ENCODE measurements around the gene PGM5. TPM values are rescaled to one million over a fixed set of nuclear protein-coding genes. Genes with fewer than 3 reads are reported as not detected.

Gene PGM5
- total RNA-seq, 4 donors from 2014 or later: 13.3 to 44.0 (median 29.9) TPM

DNA sequence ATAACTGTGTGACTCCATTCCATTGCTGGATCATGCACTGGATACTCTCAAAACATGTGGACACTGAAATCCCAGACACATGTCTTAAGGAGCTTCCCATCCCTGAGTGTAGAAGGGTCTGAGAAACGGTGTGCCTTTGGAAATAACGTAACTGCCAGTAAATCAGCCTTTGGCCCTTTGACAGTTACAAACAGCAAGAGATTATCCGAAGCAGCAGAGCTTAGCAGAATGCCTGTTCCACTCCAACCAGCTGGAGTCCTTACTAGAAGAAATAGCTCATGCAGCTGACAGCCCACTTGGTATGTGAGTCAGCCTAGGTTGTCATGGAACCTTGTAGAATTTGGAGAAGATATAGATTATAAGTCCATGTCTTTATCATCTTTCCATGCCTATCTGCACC is 177.3 kb downstream of the PGM5 start:
- intact Hi-C loops (cut with DNase I; ENCODE audit: low total_unique reads) (no loop called here), in situ Hi-C loops (cut with MboI; ENCODE audit: low sequenced_read_pairs in 4 of 4) (no loop called here)
- no peaks in the 10 kb centered on the region for H3K9me3 ChIP-seq
- H3K4me3 ChIP-seq: no peak overlapping the region
- no peak for ATAC-seq
- no peaks in the 10 kb centered on the region for H3K36me3 ChIP-seq
- H3K27ac ChIP-seq: no peak overlapping the region
- TF ChIP-seq, protein P1, sequence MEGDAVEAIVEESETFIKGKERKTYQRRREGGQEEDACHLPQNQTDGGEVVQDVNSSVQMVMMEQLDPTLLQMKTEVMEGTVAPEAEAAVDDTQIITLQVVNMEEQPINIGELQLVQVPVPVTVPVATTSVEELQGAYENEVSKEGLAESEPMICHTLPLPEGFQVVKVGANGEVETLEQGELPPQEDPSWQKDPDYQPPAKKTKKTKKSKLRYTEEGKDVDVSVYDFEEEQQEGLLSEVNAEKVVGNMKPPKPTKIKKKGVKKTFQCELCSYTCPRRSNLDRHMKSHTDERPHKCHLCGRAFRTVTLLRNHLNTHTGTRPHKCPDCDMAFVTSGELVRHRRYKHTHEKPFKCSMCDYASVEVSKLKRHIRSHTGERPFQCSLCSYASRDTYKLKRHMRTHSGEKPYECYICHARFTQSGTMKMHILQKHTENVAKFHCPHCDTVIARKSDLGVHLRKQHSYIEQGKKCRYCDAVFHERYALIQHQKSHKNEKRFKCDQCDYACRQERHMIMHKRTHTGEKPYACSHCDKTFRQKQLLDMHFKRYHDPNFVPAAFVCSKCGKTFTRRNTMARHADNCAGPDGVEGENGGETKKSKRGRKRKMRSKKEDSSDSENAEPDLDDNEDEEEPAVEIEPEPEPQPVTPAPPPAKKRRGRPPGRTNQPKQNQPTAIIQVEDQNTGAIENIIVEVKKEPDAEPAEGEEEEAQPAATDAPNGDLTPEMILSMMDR (IDR thresholded peaks at IDR 0.05 in 4 of 5, conservative IDR thresholded peaks at IDR 0.05 in 1 of 5): no peak
- no peak for TF ChIP-seq POLR2A (IDR thresholded peaks at IDR 0.05)
- no peaks in the 10 kb centered on the region for H3K27me3 ChIP-seq
- H3K4me1 ChIP-seq: peaks cover 21 to 28% of the 10 kb centered on the region in 2 donors
- DNase-seq: no peak

DNA sequence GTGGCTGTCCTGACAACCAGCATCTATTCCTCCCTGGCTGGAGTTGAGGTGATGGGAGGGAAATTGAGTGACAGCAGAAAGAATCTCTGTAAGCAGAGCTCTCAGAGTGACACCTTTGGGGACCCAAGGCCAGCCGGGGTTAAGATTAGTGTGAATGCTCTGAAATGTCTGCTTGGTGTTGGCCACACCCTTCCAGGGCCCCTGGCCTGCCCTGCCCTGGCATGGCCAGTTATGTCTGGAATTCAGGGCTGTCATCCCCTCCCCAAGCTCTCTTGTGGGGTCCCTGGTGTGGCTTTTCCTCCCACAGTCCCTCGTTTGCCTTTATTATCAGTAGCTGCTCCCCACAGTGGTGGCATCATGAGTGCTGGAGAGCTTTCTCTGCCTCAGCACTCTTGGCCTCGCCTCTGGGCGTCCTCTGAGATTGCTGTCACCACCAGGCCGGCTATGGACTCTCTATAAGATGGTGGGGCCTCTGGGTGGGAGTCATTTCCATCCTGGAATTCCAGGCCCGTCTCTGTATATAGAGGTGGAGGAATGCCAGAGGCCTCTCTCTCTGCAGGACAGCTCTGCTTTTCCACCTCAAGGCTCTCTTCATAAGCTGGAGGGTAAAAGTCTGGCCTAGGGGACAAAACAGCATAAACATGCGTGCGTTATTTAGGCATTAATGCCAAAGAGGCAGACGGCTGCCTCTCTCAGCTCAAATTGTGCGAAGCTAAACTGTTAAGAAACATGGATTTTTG is 180.6 kb downstream of the PGM5 start:
- Histone ChIP-seq H3K36me3 (no peaks in the 10 kb centered on the region), H3K4me1 (peaks cover 9 to 10% of the 10 kb centered on the region in 2 donors), H3K9me3 (no peaks in the 10 kb centered on the region), H3K27me3 (no peaks in the 10 kb centered on the region), H3K4me3 (no peak overlapping the region), H3K27ac (peak overlapping the region; percentile 79 to 85 (median 82))
- intact Hi-C loops (cut with DNase I; ENCODE audit: low total_unique reads) (no loop called here), in situ Hi-C loops (cut with MboI; ENCODE audit: low sequenced_read_pairs in 4 of 4) (no loop called here)
- ATAC-seq: no peak
- no peak for DNase-seq
- no peak for TF ChIP-seq POLR2A (IDR thresholded peaks at IDR 0.05)
- TF ChIP-seq, protein P1 (IDR thresholded peaks at IDR 0.05 in 4 of 5, conservative IDR thresholded peaks at IDR 0.05 in 1 of 5): no peak

DNA sequence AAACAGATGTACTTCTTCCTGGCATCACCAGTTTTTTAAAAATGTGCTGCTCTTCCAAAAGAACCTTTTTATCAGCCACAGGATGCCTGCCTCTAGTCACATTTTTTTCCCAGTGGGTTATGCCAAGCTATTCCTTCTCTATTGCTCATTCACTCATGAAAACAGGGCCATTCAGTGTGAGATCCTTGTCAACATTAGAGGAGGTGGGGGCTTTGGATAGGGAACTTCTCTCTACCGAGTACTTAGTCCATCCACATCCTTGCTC is 181.1 kb downstream of the PGM5 start:
- Histone ChIP-seq H3K27ac (peak overlapping the region; percentile 79 to 85 (median 82)), H3K27me3 (no peaks in the 10 kb centered on the region), H3K9me3 (no peaks in the 10 kb centered on the region), H3K36me3 (no peaks in the 10 kb centered on the region), H3K4me1 (peaks cover 9 to 10% of the 10 kb centered on the region in 2 donors), H3K4me3 (no peak overlapping the region)
- DNase-seq (no peak), ATAC-seq (peak in 1 of 2 donors; percentile 27)
- TF ChIP-seq, protein P1 (IDR thresholded peaks at IDR 0.05 in 4 of 5, conservative IDR thresholded peaks at IDR 0.05 in 1 of 5): no peak
- TF ChIP-seq POLR2A (IDR thresholded peaks at IDR 0.05): no peak
- intact Hi-C loops (cut with DNase I; ENCODE audit: low total_unique reads): no loop called here
- in situ Hi-C loops (cut with MboI; ENCODE audit: low sequenced_read_pairs in 4 of 4): no loop called here

DNA sequence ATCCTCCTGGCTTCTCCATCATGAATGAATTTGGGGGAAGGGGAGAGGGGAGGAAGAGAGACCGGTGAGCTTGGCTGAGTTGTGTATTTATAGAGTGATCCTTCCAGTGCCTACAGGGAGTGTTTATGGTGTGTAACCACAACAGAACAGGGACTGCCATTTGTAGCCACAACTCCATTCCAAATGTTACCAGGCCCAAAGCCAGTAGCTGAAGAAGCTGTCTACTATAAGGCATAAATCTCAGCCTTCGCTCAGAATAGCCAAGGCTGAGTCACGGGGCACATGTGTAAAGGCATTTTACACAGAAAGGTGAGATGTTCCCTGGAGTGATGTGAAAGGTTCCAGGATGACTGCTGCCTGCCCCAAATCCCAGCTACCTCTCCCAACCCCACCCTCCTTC is 181.8 kb downstream of the PGM5 start:
- H3K27ac ChIP-seq: peak overlapping the region; percentile 79 to 85 (median 82)
- H3K36me3 ChIP-seq: no peaks in the 10 kb centered on the region
- no peak overlapping the region for H3K4me3 ChIP-seq
- peak; percentile 98 to 99 for ATAC-seq
- in situ Hi-C loops (cut with MboI; ENCODE audit: low sequenced_read_pairs in 4 of 4) (no loop called here), intact Hi-C loops (cut with DNase I; ENCODE audit: low total_unique reads) (no loop called here)
- DNase-seq: peak; percentile 86 to 87
- no peaks in the 10 kb centered on the region for H3K27me3 ChIP-seq
- TF ChIP-seq, protein P1 (IDR thresholded peaks at IDR 0.05 in 4 of 5, conservative IDR thresholded peaks at IDR 0.05 in 1 of 5): no peak
- no peaks in the 10 kb centered on the region for H3K9me3 ChIP-seq
- peaks cover 9 to 10% of the 10 kb centered on the region in 2 donors for H3K4me1 ChIP-seq

Measured in gastrocnemius medialis (tissue), 4 donors.